Thoracic aorta (tissue), 2 donors: Measurements from ENCODE around the gene ZNF43. TPM values are rescaled to one million over a fixed set of nuclear protein-coding genes. Genes with fewer than 3 reads are reported as not detected.
"Not testable (repeated sequence)": the region's sequence is repeated elsewhere in the genome, so short reads cannot be mapped to it uniquely, and the experiment has no call there.

ENCODE experiments used
- ATAC-seq: fragments of 150-250 bp; one replicate; pipeline ENCODE4 v1.8.0; 2017; ENCODE audit warnings: low read depth; ENCODE audit not compliant: insufficient number of reproducible peaks, low FRiP score
- DNase-seq: peaks from one replicate; pipeline ENCODE4 v3.0.0-alpha.2; 2020; ENCODE audit warnings: low spot score
- H3K27ac ChIP-seq, 2 donors: fragments of 200-600 bp; sonication (generic); 1 replicate in 1 of 2; 2 replicates in 1 of 2; pipeline ENCODE4 v1.5.1; 2016; ENCODE audit warnings: mild to moderate bottlenecking in 2 of 2, moderate library complexity in 2 of 2
- H3K27me3 ChIP-seq: fragments of 200-600 bp; sonication (generic); replicated peaks from 2 replicates; pipeline ENCODE4 v1.6.0; 2016; ENCODE audit warnings: mild to moderate bottlenecking; ENCODE audit not compliant: insufficient read depth
- H3K36me3 ChIP-seq: fragments of 200-600 bp; sonication (generic); one replicate; pipeline ENCODE4 v1.5.1; 2016
- H3K4me1 ChIP-seq, 2 donors: fragments of 200-600 bp; sonication (generic); 1 replicate in 1 of 2; 2 replicates in 1 of 2; pipeline versions ENCODE4 v1.5.1 to v1.6.0; 2016; ENCODE audit warnings: low read depth in 2 of 2, mild to moderate bottlenecking in 1 of 2; ENCODE audit not compliant: control insufficient read depth in 1 of 2
- H3K4me3 ChIP-seq: fragments of 200-600 bp; sonication (generic); 2 replicates; pipeline ENCODE4 v1.5.1; 2016; ENCODE audit warnings: mild to moderate bottlenecking
- H3K9me3 ChIP-seq: fragments of 200-600 bp; sonication (generic); 2 replicates; pipeline ENCODE4 v1.5.1; 2016
- total RNA-seq, 2 donors: library from RNA; depleted of rRNA; stranded (reverse); fragments of >200 nt; gene quantifications; one replicate each; pipeline versions ENCODE4 v1.1.0 to v1.2.3, GENCODE V29; 2016
- TF ChIP-seq, protein P1 (sequence below): fragments of 200-600 bp; sonication (generic); IDR thresholded peaks from one replicate; pipeline ENCODE4 v1.5.1; 2019; ENCODE audit warnings: antibody characterized with exemption

Gene ZNF43
- total RNA-seq, 2 donors from 2014 or later, result 14.5 to 20.7 TPM

DNA sequence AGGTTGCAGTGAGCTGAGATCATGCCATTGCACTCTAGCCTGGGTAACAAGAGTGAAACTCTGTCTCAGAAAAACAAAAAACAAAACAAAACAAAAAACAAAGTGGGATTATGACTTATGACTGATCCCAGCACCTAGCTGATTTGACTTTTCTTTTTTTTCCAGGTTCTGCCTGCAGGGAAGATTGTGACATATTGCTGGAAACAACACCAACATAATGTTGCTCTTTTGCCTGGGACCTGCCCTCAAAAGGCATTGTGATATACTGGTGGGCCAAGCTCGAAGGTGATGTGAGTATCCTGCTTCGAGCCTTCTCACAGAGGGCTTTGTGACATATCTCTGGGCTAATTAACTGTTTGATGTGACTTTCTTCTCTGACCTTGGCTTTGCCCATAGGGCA is 42.0 kb upstream of the ZNF43 start:
- Histone ChIP-seq H3K9me3 (no peaks in the 10 kb centered on the region), H3K4me1 (no peaks in the 10 kb centered on the region), H3K27me3 (no peaks in the 10 kb centered on the region), H3K4me3 (no peak overlapping the region), H3K27ac (no peak overlapping the region), H3K36me3 (no peaks in the 10 kb centered on the region)
- DNase-seq (no peak), ATAC-seq (no peak)
- TF ChIP-seq, protein P1, sequence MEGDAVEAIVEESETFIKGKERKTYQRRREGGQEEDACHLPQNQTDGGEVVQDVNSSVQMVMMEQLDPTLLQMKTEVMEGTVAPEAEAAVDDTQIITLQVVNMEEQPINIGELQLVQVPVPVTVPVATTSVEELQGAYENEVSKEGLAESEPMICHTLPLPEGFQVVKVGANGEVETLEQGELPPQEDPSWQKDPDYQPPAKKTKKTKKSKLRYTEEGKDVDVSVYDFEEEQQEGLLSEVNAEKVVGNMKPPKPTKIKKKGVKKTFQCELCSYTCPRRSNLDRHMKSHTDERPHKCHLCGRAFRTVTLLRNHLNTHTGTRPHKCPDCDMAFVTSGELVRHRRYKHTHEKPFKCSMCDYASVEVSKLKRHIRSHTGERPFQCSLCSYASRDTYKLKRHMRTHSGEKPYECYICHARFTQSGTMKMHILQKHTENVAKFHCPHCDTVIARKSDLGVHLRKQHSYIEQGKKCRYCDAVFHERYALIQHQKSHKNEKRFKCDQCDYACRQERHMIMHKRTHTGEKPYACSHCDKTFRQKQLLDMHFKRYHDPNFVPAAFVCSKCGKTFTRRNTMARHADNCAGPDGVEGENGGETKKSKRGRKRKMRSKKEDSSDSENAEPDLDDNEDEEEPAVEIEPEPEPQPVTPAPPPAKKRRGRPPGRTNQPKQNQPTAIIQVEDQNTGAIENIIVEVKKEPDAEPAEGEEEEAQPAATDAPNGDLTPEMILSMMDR, result no peak

DNA sequence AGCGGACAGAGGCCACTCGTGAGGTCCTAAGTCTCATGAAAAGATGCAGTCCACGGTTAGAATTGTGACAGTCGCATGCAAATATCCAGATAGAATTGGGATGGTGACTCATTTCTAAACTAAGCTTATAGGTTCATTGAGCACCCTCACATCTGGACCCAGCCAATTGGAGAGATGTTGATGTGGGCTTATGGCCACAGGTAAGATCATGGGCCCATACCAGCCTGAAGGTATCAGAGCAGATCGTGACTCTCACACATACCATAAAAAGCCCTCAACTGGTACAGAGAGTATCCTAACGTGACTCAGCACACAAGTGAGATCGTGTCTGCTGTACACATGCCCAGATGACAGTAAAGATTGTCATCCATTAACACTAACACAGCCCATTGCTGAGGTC is 40.6 kb upstream of the ZNF43 start:
- not testable (repeated sequence) for H3K9me3 ChIP-seq, ATAC-seq, H3K4me3 ChIP-seq, H3K27me3 ChIP-seq, H3K36me3 ChIP-seq, H3K27ac ChIP-seq, DNase-seq, H3K4me1 ChIP-seq

DNA sequence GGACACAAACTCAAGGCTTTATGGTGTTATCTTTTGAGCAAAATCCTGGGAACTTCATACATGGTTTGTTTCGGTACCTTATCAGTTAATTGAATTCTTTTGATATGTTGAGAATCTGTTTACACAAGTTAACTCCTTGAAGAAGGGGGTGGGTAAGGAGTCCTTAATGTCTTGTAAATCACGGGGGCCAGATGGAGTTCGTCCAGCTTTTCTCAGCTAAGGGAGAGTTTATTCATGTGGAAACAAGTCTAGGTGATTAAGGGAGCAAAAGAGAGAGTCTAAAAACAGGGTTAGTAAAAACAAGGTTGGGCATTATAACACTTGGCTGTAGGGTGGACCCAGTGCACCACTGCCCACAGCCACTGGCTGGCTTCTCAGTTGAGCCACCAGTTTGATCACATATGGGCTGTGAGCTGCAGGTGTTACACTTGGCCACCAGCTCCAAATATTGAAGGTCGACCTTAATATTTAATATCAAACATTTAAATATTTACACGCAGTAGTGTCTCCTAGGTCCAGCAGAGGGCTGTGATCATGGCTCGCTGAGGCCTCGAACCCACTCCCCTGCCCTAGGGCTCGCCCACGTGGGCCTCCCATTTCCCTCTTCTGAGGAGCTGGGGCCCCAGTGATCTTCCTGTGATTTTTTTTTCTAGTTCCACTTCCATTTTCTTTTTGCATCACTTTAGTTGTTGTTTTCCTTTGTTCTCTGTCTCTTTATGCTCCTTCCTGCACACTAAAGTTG is 21.0 kb upstream of the ZNF43 start:
- ATAC-seq (no peak), DNase-seq (no peak)
- Histone ChIP-seq H3K4me3 (no peak overlapping the region), H3K9me3 (no peaks in the 10 kb centered on the region), H3K27me3 (no peaks in the 10 kb centered on the region), H3K27ac (no peak overlapping the region), H3K4me1 (no peaks in the 10 kb centered on the region), H3K36me3 (no peaks in the 10 kb centered on the region)
- TF ChIP-seq, protein P1, result no peak

DNA sequence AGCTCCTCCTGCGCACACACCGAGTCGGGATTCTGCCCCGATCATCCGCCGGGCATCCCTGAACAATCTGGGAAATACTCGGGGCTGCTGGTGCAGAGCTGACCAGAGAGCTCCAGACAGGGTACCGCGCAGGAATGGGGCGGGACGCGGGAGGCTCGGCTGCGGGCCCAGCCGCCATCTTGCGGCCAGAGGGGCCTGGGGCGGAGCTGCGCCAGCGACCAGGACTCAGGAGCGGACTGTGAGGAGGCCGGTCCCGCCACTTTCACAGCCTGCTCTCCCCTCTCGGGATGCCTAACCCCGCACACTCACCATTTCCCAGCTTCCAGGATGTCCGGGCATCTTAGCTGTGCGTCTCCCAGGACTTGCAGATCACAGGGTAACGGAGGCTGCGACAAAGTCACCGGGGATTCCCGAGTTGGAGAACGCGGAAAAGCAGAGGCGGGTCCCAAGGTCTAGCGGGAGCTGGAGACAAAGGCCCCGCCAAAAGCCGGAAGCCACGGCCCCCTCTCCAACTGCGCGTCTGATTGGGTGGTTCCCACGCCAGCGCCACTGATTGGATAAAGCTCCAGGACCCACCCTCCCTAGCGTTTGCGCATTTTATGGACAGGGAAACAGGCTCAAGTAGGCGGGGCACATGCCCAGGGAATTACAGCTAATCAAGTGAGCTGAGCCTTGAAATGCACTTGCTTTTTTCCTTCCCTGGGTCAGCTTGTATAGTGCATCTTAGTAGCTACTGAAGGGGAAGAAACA is 15.8 kb upstream of the ZNF43 start:
- peak overlapping the region; percentile 84 for H3K4me3 ChIP-seq
- H3K4me1 ChIP-seq, result peaks cover 0 to 7% of the 10 kb centered on the region in 2 donors
- TF ChIP-seq, protein P1, result no peak
- H3K36me3 ChIP-seq, result no peaks in the 10 kb centered on the region
- H3K9me3 ChIP-seq, result no peaks in the 10 kb centered on the region
- H3K27me3 ChIP-seq, result no peaks in the 10 kb centered on the region
- H3K27ac ChIP-seq, result peak overlapping the region; percentile 65 to 85
- DNase-seq (peak; percentile 90), ATAC-seq (peak; percentile 95)

DNA sequence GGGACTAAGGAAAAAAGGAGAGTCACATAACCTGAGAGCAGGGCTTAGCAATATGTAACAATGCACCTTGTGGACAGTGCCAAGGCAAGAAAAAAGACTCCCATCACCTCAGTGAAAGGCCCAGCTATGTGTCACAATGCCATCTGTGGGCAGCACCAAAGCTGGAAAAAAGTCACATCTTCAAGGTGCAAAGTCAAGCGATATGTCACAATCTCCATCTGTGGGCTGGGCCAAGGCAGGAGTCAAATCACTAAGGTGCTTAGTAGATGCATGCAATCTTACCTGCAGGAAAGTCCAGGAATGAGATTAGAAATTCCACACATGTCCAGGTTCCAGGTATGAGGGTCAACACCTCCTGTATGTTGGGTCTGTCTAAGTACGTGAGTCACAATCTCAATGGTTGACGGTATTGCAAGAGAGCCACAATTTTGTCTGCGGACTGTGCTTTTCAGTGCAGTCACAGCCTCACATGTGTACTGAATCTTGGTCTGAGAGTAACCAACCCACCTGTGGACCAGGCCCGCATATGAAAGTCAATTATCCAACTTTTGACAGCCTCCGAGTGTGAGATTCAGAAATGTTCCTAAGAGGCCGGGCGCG is 14.8 kb upstream of the ZNF43 start:
- Histone ChIP-seq H3K27ac (no peak overlapping the region), H3K9me3 (no peaks in the 10 kb centered on the region), H3K4me3 (peak overlapping the region; percentile 84), H3K27me3 (no peaks in the 10 kb centered on the region), H3K36me3 (no peaks in the 10 kb centered on the region), H3K4me1 (peaks cover 0 to 7% of the 10 kb centered on the region in 2 donors)
- DNase-seq (no peak), ATAC-seq (no peak)
- TF ChIP-seq, protein P1, result no peak
